NCI-H69 (cell line): Measurements from ENCODE around the gene GMDS.

Source experiments
- DNase-seq: peaks from one replicate; lab custom pipeline; 2025; lab: John Stamatoyannopoulos, UW

Gene GMDS

DNA sequence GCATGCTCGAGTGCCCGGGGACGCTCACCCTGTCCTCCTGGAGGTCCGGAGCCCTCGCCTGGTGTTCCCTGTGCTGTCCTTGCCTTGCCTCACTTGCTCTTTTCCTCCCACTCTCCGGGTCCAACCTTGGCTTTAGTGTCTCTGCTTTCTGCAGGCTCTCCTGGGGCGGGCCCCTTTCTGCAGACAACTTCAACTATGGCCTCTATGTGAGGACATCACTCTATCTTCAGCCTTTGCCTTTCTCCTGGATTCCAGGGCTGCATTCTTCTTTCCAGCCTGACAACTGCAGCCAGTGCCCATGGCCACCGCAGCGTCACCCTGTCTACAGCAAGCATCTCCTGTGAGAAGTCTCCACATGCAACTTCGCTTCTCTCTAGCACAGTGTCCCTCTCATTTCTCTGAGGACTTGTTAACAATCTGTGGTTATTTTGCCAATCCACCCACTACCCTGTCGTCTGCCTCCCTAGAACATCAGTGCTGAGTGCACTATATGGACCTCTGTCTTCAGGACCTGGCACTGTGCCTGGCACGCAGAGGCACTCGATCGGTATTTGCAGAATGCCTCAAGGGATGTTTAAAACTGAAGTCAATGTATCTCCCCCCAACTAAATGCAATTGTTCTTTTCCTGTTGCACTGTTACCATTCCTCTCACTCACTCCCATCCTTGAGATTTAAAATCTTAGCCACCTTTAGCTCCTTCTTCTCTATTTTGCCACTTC is 599.8 kb downstream of the GMDS start:
- DNase-seq: no peak

DNA sequence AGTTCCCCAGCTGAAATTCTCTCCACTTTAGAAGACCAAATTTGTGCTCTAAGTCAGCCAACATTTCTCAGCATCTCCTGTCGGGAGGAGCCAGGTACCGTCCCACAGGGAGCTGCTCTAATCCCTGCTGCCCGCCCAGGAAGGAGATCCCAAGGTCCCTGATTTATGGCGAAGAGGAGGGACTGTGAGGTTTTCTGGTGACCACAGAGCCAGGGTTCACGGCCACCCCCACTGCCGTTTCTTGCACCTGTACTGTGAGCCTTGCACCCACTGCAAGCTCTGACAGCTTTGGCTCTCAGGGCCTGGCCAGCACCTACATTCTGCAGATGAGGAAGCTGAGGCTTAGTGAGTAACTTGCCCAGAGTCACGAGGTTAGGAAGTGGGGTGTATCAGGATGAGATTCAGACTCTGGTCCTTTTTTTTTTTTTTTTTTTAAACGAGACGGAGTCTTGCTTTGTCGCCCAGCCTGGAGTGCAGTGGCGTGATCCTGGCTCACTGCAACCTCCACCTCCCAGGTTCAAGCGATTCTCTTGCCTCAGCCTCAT is 600.8 kb downstream of the GMDS start:
- DNase-seq: no peak

DNA sequence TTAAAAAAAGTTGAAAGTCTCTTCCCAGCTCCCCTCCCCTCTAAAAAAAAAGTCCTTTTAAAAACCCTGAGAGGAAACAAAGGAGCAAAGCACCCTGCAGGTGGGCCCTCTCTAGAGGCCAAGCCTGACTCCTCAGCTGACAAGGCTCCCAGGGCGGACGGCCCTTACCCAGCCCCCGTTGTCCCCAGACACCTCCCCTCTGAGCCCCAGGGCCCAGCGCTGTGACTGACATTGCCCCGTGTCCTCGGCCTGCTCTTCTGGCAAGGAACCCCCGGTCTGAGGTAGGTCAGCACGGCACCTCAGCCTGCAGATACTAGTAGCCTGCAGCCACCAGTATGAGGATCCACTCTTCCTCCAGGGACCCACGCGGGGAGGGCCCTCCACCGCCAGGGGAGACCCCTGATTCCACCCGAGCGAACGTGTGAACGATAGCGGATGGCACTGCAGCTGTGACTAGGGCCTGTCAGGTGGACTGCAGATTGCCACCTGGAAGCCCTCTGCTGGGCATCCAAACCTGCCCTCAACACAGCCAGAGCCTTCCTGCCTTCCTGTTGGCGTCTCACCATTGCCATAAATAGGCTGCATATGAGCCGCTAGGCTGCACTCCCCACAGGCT is 601.5 kb downstream of the GMDS start:
- no peak for DNase-seq

DNA sequence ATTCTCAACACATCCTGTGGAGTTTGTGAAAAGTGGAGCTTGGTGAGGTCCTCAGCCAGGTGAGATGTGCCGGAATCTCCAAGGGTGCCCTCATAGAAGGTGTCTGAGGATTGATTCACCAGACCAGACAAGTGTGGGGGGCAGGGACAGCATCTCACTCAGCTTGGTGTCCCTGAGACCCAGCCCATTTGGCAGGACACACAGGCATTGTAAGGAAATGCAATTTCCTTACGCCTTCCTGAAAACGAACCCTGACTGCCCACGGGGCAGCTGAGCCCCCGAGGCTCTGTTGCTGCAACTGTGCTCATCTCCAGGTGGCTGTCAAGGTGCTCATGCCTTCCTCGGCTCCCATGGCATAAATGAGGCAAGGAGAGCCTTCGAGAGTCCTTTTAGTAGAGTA is 602.3 kb downstream of the GMDS start:
- no peak for DNase-seq

DNA sequence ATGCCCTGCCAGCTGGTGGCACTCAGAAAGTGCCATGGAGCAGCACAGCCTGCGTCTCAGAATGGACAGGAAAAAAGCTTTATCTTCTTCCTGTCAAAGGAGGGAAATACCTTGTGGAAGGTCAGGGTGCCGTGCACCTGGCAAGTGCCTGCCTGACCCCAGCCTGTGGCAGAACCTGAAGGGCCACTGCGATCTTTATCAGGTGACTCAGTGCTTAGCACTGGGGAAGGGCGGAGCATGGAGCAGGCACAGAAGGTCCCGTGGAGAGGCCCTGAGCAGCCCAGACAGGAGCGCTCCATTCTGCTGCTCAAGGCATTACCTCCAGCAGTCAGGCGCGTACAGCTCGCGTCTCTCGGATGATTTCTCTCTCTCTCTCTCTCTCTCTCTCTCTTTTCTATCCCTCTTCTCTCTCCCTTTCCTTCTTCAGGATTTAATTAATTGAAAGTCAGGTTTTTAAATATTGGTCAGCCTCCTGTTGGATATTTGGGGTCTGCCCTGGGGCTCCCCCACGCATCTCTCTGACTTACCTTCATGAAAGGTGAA is 604.0 kb downstream of the GMDS start:
- DNase-seq: no peak

DNA sequence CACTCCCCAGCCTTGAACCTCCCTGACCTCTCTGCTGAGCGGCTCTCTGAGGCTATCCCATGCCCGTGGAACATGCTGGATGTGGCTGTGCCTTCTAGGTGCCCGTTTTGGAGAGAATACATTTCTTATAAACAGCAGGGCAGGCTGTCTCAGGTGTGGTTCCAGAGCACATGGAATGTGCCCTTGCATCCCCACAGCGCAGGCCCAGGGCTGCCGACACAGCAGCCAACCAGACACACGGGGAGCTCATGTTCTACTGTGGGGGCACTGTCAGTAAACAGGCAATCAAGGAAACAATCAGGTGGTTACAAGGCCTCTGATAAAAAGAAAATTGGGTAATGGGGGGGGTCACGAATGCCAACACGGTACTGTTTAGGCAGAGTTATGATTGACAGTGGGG is 604.9 kb downstream of the GMDS start:
- no peak for DNase-seq

DNA sequence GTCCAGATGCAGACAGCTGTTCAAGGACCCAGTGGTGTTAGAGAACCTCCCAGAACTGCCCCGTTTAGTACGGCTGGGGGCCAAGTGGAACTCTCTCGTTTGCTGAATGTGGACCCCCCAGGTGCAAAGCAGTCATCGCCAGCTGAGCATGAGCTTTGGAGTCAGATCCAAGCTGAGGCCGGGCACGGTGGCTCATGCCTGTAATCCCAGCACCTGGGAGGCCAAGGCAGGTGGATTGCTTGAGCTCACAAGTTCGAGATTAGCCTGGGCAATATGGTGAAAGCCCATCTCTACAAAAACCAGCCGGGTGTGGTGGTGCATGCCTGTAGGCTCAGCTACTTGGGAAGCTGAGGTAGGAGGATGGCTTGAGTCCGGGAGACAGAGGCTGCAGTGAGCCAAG is 606.0 kb downstream of the GMDS start:
- DNase-seq: no peak

DNA sequence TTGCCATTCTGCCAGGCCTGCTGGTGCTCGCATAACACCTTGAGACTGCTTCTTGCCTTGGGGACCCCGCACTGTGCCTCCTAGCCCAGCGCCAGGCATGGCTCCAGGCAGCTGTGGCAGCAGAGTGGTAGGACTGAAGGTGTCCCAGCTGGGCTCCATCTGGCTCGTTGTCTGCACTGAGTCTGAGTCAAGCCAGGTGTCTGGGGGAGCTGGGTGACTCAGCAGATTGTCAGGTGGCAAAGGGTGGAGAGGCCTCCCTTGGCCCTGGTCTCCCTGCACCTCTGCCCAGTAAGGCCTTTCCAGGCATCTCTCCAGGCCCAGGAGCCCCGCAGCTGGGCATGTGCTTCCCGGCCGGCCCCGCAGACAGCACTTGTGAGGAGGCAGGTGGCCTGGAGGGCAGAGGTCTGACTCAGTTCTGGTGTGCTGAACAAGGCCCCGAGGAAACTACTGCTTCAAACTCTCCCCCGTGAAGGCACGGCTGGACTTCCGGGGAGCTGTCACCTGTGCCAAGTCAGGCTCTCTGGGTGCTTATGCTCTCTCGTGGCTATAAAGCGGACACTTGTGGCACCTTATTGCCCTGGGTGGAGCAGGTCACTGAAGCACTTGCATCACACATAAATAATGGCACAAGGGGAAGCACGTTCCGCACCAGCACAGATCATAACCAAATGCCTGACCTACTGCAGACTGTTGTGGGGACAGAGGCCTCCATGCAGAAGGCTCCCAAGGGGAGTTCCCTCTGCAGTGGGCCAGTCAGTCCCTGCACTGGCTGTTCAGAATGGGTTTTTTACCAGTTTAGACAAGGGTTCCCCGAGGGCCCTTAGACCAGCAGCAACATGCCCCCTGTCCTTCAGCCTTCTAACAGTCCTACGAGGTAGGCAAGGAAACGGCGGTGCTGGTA is 608.2 kb downstream of the GMDS start:
- DNase-seq: peak; percentile 77

DNA sequence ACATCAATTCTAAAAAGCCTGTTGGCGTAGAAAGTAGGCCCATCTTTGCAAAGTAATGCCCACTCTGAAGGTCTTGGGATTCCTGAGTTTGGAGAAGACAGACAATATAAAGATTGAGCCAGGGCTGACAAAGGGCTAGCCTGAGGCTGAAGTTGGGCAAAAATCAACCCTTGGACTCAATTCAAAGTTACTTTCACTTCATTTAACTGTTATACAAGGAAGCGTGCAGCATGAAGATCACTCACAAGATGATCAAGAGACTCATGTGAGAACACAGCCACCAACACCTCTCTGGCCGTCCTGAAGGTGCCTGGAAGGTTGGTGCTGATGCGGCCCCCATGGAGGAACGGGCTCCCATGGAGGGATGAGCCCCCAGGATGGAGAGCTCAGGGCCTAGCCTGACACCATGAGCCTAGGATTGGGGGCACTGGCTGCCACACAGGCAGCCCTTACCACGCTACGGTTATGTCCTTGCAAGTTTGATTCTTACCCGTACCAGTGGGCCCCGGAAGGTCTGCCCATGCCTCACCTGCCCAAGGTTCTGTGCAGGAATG is 609.1 kb downstream of the GMDS start:
- DNase-seq: no peak

DNA sequence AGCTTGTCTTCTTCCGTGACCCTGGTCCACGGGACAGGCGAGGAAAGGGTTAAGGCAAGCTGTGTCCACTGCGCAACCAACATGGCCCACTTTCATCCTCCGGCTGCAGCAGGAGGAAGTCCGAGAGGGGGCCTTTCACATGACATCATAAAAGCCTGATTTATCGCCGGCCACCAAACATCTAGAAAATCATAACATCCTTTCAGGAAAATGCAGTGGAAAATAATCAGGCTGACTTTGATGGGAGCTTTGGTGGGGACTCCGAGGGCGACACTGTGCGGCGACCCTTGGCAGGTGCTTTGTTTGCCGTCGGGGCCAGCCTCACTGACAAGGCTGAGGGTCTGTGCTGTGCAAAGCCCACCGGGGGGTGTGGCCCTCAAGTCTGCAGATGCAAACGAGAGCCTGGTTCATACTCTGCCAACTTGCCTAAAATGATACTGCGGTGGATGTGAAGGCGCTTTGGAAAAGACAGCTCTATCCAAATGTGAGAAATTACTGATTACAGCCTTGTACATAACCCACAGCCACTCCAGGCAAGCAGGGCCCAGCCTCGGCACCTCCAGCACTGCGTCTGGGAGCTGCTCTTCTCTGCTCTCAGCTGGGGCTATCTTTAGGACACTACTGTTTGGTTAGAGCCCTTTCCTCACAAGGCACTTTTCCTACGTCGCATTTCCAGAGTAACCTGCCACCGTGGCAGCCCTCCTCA is 609.9 kb downstream of the GMDS start:
- DNase-seq: no peak

DNA sequence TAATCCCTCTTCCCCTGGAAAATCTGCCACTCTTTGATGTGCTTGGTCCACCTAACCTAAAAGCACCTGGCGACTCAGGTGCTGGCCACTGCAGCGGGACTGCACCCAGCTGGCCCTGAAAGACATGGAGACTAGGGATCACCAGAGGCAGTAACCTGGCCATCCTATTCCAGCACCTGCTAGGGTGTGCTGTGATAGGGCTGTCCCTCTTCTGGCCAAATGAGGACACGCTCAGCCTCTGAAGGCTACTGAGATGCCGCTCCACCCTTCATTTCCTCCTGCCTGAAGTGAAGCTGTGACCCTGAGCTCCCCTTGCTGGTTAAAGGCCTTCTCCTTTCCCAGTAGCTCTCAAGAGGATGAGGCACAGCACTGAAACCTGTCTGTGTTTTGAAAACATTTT is 611.3 kb downstream of the GMDS start:
- DNase-seq: no peak

DNA sequence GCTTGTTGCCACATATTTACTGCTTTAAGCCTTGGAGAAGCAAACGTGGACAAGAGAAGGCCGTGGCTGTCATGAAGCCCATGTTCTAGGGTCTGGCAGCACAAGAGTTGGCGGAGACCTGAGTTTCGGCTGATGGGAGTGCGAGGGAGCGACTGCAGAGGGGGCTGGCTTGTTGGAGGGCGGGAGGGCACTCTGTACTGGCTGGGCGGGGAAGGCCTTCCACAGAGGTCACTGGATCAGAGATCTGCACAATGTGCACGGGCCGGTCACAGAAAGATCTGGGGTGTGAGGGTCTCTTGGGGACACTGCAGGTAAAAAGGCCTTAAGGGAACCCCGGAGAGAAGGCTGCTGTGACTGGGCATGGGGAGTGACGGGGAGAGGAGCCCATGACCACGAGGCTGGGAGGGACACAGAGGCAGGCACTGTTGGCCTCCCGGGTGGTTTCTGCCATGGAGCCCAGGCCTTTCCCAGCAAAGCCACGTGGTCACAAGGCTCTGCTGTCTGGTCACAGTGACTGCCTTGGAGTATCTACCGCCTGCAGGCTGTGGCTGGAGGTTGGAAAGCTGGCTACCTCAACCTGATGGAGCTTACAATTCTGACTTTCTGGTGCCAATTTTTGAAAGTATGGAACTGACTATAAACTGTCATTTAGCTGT is 611.9 kb downstream of the GMDS start:
- DNase-seq: no peak

DNA sequence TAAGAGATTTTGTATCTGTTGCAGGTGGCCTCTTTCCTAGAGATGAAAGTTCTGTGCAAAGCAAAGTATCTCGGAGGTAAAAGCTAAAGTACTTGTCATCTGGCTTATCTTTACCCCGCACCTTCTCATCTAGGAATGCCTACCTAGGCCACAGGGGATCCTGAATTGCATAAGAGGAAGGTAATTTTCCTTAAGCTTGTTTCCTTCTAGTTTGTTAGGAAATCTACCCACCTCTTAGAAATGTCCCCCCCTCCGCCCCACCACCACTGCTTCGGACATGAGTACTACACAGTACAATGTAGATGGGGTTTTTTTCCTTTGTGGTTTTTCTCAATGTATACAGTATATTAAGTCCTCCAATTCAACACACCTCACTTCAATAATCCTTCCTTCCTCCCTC is 614.2 kb downstream of the GMDS start:
- DNase-seq: no peak

DNA sequence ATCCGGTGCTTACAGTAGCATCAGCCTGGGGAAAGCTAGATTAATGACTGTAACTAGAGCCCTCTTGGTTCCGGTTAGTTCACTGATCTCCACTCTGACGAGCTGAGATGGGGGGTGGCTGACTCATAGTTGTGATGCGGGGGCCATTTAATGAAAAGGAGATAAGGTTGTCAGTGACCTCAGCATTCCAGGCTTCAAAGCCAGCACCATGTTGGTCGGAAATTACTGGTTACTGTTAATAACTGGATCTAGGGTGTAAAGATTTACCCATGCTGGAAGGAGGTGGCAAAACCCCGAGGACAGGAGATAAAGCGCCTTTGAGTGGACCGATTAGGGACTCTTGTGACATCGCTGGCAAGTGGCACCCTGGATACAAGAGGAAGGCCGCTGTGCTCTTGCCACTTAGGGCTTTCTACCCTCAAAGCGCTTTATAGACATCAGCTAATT is 614.6 kb downstream of the GMDS start:
- DNase-seq: no peak

DNA sequence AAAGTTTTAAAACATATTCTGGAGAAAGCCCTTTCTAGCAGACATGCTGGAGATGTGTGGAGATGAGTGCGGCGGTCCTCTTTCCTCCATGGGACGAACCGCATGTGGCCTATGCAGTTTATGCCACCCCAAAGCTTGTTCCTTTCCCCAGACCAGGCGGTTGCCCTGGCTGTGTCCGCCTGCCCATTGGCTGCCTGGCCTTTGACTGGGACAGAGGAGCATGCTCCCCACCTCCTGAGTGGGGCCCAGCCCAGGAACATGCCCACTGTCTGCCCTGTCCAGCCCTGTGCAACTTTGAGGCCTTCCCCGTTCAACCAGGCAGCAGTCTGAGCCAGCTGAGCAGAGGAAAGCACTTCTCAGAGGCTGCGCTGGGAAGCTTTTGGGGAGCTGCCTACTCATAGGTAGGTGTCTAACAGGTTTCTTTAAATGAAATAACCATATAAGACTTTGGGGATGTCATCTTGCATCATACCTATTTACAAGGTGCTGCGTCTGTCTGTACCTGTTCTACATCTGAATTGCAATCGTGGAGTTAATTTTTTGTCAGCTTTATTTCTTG is 615.1 kb downstream of the GMDS start:
- DNase-seq: no peak

DNA sequence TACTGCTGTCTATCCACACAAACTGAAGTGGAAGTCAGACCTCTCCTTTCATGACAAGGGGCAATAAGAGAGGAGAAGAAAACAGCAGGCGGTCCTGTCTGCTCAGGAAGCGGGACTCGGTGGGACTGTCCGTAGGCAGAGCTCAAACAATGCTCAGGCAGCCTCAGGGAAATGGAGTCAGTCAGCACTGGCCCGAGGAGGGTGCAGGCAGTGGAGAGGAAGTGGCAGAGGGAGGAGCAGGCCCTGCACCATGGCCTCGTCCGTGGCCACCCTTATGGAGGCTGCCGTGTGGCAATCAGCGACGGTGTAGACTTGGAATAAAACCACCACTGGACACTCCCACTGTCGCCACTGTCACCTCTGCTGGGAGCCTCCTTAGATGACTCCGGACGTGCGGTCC is 616.1 kb downstream of the GMDS start:
- DNase-seq: no peak

DNA sequence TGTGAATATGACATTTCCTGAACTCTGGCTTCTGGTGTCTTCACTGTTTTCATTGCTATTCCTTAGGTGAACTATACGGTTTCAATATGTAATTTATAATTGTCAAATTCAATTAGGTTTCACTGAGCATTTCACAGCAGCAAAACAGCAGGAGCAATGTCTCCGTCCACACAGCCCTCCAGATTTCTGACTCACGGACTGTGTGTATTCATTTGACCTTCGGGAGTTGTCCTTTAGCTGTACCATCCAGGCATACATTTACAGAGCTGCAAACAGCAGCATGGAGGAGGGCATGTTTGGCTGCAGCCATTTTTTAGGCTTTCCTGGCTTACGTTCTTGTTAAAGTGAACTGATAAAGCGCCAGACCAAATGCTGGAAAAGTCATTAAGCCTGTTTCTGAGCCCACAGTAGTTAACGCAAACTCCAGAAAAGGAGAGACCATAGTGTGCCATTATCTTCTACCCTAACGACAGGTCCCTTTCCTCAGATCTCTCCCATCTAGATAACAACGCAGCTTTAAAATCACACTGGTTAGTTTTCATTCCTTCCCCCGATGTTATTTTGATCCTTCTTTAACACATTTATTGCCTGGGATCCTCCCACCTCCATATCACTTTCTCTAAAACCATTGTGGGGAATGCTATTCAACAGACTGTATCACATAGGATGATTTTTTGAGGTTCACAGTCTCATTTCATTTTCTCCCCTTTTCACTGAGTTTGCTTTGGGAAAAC is 617.4 kb downstream of the GMDS start:
- peak; percentile 8 for DNase-seq

DNA sequence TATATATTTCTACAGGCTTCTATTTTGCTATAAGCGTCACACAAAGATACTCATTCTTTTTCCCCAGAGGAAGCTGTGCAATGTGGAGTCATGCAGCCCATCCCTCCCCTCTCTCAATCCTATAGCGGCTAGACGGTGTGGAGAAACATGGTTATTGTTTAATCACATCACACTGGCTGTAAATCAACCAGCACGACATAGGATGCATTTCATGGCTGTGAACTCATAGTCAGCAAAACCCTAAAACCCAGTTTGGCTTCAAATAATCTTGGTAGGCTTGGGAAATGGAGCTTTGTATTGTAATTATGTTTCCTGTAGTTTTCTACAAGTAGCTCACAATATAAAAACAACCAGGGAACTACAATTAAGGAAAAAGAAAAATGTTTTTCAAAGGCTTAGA is 618.9 kb downstream of the GMDS start:
- DNase-seq: no peak

DNA sequence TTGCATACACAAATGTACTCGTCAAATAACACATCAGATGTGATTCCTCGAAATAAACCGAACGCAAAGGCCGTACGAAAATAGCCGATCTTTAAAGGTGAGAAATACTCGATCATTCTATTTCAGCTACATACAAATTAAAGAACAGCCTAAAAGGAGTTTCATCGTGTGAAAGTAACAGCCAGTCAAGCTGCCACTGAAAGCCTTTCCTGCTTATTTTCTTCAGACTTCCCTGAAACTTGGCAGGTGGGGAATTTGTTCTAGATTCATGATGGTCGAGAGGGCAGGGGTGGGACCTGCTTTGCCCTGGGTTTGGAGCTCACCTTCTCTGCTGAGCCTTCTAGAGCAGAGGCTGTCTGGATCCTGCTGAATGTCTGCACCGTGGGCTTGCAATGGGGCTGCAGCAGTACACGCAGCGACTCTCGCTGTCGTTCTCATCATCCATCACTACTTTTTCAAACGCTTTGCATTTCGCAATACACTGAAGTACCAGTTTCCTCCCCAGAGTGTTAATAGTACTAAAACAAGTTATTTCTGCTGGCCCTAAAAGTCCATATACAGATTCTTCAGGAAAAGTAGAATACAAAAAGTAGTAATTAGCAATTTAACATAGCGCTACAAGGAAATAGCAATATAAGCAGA is 619.5 kb downstream of the GMDS start:
- DNase-seq: no peak
